Stimulated activated CD4-positive, alpha-beta T cell treated with anti-CD3 and anti-CD28 coated beads, Interleukin-1b, Interleukin-23, amount 100 ng/mL, for 24 hours (primary cell): ENCODE measurements around the gene JAM3.
"Not testable (repeated sequence)": the region's sequence is repeated elsewhere in the genome, so short reads cannot be mapped to it uniquely, and the experiment has no call there.

Source experiments
- DNase-seq, 4 experiments: peaks; one replicate each; pipeline ENCODE4 v3.0.0-alpha.2; 2020; ENCODE audit warnings: low read depth in 4 of 4, low spot score in 1 of 4

JAM3 gene

GRCh38 chr11:134060316-134060715 is 8.6 kb upstream of the JAM3 start:
- no peak for DNase-seq

- no peak for DNase-seq
These were observed 6.4 kb upstream of the JAM3 start for GRCh38 chr11:134062265-134063123.

GRCh38 chr11:134063124-134063495 is 5.8 kb upstream of the JAM3 start:
- DNase-seq = no peak

GRCh38 chr11:134063991-134064747 is 4.7 kb upstream of the JAM3 start:
- DNase-seq = no peak

- DNase-seq = no peak
These were observed 3.5 kb upstream of the JAM3 start for GRCh38 chr11:134065381-134065780.

- DNase-seq = no peak
These were observed 1.7 kb upstream of the JAM3 start for GRCh38 chr11:134066943-134067885.

- DNase-seq = peak in 1 of 4 experiments; percentile 2
These were observed 812 bp downstream of the JAM3 start for GRCh38 chr11:134069426-134070341.

- DNase-seq = no peak
These were observed 1.5 kb downstream of the JAM3 start for GRCh38 chr11:134070342-134070845.

GRCh38 chr11:134071306-134071705 is 2.4 kb downstream of the JAM3 start:
- DNase-seq = no peak

GRCh38 chr11:134071766-134072402 is 3.0 kb downstream of the JAM3 start:
- DNase-seq = no peak

GRCh38 chr11:134072844-134073243 is 4.0 kb downstream of the JAM3 start:
- DNase-seq = no peak

GRCh38 chr11:134074346-134074745 is 5.5 kb downstream of the JAM3 start:
- DNase-seq = no peak

- DNase-seq = no peak
These were observed 5.9 kb downstream of the JAM3 start for GRCh38 chr11:134074766-134075165.

GRCh38 chr11:134079317-134079716 is 10.4 kb downstream of the JAM3 start:
- no peak for DNase-seq

- not testable (repeated sequence) for DNase-seq
These were observed 12.4 kb downstream of the JAM3 start for GRCh38 chr11:134081258-134081657.

GRCh38 chr11:134082990-134083389 is 14.1 kb downstream of the JAM3 start:
- no peak for DNase-seq

- DNase-seq = no peak
These were observed 17.5 kb downstream of the JAM3 start for GRCh38 chr11:134086376-134086775.

- not testable (repeated sequence) for DNase-seq
These were observed 23.1 kb downstream of the JAM3 start for GRCh38 chr11:134092006-134092405.

GRCh38 chr11:134097166-134097565 is 28.3 kb downstream of the JAM3 start:
- no peak for DNase-seq
